Fibroblast of mammary gland (primary cell): Measurements from ENCODE around the gene STEAP2.

Source experiments
- DNase-seq: peaks from one replicate; pipeline ENCODE4 v3.0.0-alpha.2; 2010; ENCODE audit warnings: low read depth
- H3K4me3 ChIP-seq: 2 replicates; pipeline ENCODE4 v1.5.1; 2011; ENCODE audit warnings: low read depth, mild to moderate bottlenecking, low read length, moderate library complexity; ENCODE audit not compliant: control insufficient read depth
- TF ChIP-seq, protein P1 (sequence below): conservative IDR thresholded peaks from 2 replicates; pipeline ENCODE4 v1.5.1; 2011; ENCODE audit warnings: low read depth, low read length, inconsistent platforms; ENCODE audit not compliant: control insufficient read depth, insufficient read depth

The STEAP2 gene

DNA sequence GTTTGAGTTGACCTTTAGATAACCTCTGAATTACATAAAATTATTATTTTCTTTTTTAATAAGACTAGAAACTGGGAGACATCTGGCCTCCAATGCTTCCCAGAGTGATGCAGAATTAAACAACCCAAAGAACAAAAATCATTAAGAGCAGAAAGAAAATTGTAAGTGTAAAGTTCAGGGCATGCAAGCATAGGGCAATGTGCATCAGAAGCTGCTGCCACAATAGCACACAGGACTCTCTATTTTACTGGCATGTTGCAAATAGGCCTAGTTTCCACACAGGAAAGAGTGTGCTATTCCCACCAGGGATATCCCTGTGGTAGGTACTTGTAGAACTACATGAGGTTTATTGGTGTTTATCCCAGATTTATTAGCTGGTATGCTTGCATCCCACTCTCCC is 20.5 kb upstream of the STEAP2 start:
- H3K4me3 ChIP-seq = no peak overlapping the region
- DNase-seq = no peak
- TF ChIP-seq, protein P1, sequence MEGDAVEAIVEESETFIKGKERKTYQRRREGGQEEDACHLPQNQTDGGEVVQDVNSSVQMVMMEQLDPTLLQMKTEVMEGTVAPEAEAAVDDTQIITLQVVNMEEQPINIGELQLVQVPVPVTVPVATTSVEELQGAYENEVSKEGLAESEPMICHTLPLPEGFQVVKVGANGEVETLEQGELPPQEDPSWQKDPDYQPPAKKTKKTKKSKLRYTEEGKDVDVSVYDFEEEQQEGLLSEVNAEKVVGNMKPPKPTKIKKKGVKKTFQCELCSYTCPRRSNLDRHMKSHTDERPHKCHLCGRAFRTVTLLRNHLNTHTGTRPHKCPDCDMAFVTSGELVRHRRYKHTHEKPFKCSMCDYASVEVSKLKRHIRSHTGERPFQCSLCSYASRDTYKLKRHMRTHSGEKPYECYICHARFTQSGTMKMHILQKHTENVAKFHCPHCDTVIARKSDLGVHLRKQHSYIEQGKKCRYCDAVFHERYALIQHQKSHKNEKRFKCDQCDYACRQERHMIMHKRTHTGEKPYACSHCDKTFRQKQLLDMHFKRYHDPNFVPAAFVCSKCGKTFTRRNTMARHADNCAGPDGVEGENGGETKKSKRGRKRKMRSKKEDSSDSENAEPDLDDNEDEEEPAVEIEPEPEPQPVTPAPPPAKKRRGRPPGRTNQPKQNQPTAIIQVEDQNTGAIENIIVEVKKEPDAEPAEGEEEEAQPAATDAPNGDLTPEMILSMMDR = no peak

DNA sequence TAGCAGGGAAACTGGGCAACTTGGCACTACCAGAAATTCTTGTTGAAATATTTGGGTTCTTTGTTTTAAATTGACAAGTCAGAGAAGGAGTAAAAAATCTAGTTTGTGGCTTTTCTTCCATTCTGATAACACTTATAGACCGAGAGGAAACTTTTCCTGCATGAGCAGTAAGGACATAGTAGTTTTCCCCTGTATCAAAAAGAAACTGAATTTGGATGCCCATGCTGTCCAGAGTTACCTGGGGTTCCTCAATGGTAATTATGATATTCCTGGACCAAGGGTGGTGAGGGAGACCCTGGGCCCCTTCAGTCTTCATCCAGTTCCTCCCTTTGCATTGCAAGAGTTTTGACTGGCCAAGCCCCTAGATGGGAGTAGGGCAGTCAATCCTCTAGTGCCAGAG is 19.9 kb upstream of the STEAP2 start:
- DNase-seq = no peak
- TF ChIP-seq, protein P1 = no peak
- no peak overlapping the region for H3K4me3 ChIP-seq

DNA sequence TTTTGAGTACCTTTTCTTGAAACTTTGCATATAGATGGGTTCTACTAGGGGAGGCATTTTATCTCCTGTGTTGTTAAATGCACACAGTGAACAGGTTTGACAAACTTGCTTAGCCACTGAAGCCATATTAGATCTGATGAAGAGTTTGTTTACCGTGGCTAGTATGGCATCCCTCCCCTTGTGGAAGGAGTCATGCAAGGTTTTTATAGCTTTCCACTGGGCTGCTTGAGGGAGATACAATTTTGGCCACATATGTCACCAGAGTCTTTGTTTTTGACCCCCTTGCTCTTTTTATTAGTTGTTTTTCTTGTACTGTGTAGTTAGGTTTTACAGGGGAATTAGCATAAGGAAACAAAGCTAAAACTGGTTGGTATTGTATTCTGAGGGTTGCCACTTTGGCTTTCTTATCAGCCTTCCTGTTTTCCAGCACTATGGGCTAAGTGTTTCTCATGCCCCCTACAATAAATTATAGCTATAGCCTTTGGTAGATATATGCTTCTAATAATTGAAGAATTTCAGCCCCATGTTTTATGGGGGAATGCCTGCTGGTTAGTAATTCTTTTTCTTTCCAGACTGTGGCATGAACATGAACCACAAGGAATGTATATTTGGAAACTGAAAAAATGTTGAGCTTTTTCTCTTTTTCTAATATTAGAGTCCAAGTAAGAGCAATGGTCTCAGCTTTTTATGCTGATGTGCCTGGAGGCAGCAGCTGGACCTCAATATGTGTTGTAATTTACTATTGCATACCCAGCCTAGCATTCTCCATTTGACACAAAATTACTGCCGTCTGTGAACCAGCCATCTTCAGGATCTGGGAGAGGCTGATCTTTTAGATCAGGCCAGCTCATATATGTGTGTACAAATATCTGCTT is 18.4 kb upstream of the STEAP2 start:
- no peak overlapping the region for H3K4me3 ChIP-seq
- TF ChIP-seq, protein P1 = no peak
- no peak for DNase-seq

DNA sequence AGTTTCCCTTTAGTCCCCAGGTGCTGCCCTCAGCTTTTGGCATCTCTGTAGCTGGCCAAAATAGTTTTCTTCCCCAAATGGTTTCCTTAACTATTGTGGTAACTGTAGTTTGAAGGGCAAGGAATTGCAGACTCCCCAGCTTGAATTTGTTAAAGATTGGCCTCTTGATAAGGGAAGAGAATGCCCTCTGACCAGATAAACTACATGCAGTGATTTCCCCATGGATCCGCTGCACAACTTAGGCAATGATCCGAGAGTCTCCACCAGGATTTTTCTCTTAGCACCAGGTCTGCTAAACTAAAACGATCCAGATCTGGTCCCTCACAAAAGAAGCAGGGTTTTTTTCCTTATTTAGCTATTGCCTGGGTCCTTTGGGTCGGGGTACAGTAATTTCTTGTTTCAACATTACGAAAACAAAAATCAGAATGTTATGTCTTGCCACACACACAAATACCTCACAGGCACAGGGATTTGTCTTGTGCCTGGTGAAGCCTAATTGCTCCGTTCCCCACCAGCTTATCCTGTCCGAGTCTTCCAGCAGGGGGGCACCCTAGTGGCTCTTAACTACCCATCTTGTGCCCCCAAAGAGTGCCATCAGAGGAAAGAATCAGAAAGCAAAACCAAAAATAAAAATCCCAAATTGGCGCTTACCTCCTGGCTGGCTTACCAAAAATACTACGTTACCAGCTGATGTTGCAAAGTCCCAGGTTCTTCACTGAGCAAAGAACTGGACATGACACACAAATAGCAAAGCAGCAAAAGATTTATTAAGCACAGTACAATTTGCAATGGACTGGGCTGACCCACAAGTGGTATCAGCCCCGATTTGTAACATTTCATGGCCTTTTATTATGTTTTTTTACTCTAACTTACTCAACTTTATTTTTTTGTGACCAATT is 16.4 kb upstream of the STEAP2 start:
- H3K4me3 ChIP-seq = no peak overlapping the region
- TF ChIP-seq, protein P1 = no peak
- no peak for DNase-seq

DNA sequence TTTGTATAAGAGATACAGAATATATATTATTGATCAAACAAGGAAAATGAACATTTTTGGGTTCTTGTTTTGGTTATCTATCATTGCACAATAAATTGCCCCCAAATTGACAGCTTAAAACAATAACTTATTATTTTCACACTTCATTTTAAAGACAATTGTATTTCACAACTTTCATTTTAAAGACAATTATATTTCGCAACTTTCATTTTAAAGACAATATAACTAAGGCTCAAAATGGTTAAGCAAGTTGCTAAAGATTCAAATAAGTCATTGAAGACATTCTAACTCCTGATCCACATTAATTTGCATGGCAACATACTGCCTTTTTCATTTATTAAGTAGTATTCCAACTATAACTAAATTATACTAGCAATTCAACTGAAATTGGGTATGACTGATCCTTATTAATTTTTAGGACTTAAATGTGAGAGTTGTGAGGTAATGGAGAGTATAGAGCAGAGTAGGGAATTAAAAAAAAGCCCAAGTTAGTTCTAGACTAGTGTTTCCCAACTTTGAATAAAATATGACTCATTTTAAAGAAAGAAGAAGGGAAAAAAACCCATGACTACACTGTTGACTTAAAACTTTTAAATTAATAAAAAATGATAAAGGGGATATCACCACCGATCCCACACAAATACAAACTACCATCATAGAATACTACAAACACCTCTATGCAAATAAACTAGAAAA is 9.9 kb upstream of the STEAP2 start:
- no peak for DNase-seq
- no peak overlapping the region for H3K4me3 ChIP-seq
- TF ChIP-seq, protein P1 = no peak

DNA sequence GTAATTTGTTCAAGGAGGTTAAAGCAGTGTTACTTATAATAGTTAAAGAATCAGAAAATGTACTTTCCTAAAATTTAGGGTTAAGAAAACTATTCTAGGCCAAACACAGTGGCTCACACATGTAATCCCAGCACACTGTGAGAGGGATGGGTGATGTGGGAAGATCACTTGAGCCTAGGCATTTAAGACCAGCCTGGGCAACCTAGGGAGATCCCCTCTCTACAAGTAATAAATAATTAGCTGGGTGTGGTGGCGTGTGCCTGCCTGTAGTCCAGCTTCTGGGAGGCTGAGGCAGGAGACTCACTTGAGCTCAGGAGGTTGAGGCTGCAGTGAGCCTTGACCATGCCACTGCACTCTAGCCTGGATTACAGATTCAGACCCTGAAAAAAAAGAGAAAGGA is 3.6 kb upstream of the STEAP2 start:
- TF ChIP-seq, protein P1 = no peak
- no peak overlapping the region for H3K4me3 ChIP-seq
- no peak for DNase-seq
